GM19372 (cell line): Measurements from ENCODE around the gene CHMP5.

ENCODE experiments used
- ATAC-seq: cut with Tn5 transposase; IDR thresholded peaks from one replicate; pipeline ENCODE4 v1.9.1; 2021; ENCODE audit warnings: mild to moderate bottlenecking, low read depth, moderate library complexity; ENCODE audit not compliant: unreplicated experiment

Gene CHMP5

DNA sequence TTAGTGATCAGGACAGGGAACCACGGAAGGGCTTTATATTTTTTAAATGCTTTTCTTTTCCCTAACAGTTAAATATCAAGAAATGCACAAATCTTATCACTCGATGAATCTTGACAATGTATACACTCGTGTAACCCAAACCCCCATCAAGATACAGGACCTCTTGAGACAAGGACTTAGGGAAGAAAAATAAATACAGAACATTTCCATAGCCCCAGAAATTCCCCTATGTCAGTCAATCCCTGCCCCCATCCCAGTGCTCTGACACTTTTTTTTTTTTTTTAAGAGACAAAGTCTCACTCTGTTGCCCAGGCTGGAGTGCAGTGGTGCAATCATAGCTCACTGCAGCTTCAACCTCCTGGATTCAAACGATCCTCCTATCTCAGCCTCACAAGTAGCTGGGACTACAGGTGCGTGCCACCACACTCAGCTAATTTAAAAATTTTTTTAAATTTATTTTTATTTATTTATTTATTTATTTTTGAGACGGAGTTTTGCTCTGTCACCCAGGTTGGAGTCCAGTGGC is 22.2 kb upstream of the CHMP5 start:
- no peak for ATAC-seq

DNA sequence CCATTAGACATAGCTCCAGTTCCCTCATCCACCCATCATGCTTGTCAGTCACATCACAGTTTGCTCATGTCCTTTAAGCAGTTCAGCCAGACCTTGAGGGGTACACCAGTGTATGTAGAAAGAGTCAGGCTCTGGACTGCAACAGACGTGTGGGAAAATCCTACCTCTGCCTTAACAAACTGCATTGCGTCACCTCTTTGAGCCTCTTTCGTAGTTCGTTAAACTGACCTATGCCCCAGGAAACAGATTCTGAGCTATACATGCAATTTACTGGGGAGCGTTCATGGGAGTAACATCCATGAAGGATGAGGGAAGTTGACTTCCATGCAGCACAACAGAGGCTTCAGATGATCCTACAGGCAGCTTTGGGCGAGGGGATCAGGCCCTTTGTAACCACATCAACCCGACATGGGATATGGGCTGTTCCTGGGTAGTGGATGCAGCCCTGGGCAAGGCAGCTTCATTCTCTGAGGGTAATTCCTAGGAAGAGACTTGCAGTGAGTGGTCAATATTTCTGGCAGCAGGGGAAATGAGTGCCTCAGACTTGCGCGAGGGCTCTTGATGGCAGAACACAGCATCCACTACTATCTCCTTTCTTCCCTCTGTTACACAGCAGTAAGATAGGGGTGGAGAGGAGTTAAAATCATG is 20.6 kb upstream of the CHMP5 start:
- no peak for ATAC-seq

DNA sequence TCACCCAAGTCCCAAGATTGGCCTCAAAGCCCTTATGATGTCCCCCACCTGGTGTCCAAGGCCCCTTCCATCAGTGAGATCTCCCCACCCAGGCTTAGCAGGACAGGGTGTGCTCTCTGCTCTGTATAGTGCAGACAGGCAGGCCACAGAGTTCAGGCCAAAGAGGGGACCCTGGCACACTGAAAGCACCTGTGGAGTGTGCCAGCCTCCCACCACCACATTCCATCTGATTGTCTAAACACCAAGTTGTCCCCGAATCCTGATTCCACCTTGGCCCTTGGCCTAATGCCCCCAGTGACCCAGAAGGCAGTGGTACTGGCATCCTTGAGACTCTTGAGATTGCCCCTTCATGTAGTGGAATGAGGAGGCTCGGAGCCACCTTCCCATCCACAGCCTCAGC is 19.5 kb upstream of the CHMP5 start:
- ATAC-seq, result no peak

DNA sequence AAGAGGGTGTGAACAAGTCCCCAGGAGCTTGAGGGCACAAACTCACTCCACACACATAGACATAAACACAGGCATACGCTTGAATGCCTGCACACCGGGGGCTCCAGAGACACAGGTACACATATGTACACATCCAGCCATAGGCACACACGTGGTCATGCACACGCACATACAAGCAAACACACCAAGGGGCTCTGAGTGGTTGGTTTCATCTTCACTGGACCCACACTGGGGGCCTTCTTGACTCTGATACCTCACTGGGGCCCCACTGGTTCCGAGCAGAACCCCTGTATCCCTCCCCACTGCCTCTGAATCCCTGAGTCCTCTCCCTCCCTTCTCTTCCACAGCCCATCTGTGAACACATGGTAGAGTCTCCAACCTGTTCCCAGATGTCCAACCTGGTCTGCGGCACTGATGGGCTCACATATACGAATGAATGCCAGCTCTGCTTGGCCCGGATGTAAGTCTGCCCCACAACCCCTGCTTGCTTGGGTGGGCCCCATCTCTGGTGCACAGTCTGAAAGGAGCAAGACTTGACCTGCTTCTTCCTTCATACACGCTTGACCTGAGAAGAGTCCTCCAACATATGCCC is 18.5 kb upstream of the CHMP5 start:
- no peak for ATAC-seq

DNA sequence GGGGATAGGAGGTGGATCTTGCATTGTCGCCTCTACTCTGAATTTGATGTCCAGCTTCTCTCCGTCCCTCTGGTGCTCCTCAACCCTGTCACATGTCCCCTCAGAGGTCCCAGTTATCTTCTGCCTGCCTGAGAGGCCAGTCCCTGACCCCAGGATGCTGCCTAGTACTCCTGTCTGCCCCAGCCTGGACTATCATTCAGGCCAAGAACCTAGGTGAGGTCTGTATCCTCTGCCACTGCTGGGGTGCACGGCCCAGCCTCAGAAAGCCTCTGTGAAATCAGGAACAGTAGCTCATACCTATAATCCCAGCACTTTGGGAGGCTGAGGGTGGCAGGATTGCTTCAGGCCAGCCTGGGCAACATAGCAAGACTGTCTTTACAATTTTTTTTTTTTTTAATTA is 16.2 kb upstream of the CHMP5 start:
- ATAC-seq, result no peak

DNA sequence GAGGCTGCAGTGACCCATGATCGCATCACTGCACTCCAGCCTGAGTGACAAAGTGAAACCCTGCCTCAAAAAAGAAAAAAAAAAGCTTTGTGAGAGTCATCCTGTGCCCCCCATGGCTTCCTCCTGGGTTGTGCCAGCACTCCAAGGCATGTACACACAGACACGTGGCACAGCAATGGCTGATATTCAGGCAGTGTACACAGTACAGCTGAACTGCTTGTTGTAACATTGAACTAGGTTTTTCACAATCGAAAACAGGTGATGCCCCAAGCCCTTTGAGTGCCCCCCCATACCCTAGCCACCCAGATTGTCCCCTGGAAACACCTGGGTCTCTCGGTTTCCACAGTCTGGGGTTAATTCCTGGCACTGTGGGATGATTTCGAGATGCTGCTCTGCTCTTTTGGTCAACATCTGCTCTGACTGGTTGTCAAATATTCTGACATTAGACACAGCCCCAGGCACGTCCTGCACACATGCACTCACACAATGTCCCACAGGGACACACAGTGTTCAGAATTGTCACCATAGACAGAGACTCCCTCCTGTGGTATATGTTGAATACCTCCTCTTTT is 15.7 kb upstream of the CHMP5 start:
- peak; percentile 46 for ATAC-seq

DNA sequence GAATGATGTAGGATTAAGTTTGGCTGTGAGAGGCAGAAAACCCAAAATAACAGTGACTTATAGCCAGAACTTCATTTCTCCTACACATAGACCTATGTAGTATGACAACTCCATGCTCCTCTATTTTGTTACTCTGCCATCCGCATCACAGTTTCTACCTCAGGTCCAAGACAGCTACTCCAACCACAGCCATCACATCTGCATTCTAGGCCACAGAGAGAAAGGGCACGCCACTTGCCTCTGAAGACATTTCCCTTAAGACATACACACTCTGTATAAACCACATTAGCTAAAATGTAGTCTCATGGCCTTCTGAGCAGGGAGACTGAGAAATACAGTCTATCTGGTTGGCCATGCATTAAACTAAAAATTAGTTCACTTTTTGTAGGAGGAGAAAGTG is 14.9 kb upstream of the CHMP5 start:
- ATAC-seq, result no peak

DNA sequence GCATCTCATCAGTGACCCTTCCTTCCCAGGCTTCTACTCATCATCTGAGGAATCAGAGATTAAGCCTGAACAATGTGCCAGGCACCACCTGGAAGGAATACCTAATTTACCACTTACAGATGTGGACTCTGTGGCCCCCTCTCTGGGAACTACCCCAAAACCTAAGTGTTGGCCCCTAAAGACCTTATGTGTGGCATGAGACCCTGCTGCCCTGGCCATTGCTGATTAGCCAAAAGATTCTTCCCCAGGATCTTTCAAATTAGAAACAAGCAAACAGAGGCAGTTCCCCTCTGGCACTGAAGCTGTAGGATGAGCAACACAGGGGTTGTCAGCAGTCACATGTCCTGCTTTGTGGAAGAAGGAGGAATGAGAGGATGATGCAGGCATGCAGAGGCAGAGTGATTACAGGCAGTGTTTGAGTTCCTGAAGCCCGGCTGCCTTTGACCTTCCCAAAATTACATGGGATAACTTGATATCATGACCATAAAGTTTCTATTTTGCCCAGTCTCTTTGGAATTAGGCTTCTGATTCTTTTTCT is 14.3 kb upstream of the CHMP5 start:
- no peak for ATAC-seq

DNA sequence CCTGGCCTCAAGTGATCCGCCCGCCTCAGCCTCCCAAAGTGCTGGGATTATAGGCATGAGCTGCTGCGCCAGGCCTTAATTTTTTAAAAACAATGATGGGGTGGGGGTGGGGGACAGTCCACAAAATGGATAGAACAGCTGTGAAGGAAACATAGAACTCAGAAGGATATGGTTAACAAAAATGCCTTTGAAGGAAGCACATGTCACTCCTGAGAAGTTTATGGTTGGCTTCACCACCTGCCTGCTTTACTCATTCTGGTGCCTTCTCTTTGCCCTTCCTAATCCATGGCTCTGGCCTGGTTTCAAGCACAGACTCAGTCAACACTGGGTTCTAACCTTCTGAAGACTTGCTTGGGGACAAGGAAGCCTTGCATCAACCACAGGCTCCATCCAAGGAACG is 10.6 kb upstream of the CHMP5 start:
- ATAC-seq, result no peak

DNA sequence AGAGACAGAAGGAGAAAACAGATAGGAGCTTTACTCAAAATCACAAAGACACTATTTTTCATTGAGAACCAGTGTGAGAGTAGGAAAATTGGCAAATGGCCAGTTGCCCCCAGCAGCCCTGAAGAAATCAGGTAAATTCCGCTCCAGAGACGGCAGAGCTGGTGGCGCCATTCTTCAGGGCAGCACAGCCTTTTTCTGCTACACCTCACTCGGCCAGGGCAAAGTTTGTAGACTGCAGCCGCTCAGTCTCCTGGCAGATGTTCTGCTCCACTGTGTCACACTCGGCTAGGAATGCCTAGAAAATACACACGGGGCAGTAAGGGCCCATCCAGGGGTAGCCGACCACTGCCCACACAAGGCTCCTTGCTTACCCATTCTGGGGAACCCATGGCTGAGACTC is 9.8 kb upstream of the CHMP5 start:
- no peak for ATAC-seq

DNA sequence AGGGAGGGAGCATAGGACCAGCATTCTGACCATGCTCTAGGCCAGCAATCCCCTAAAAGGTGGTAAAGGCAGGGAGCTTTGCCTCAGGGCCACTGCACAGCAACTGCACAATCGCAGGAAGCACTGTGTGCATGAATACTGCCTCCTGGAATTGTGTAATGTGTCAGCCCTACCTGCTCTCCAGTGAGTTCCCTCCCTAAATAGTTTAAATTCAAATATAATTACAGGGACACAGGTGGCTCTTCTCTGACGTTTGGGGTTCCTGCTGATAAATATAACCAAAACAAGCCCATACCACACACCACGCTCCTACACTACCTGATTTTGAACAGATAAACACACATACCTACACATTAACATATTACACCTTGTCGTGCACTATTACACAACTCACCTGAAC is 9.4 kb upstream of the CHMP5 start:
- no peak for ATAC-seq

DNA sequence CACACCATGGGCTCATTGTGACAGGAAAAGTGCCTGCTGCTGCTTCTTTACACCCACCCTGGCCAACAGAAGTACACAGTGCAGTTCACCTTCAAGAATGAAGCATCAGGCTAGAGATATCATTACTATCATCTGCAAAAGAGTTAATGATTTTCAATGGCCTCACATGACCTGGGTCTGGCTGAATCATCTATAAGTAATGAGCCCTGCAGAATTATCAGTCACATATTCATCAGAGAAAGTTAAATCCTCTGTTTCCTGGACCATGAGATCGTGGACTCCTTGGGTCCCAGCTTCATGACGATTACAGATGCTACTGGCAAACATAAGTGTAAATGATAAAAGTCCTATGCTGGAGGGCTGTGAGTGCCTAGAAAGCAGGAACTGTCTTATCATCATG is 8.6 kb upstream of the CHMP5 start:
- ATAC-seq, result no peak

DNA sequence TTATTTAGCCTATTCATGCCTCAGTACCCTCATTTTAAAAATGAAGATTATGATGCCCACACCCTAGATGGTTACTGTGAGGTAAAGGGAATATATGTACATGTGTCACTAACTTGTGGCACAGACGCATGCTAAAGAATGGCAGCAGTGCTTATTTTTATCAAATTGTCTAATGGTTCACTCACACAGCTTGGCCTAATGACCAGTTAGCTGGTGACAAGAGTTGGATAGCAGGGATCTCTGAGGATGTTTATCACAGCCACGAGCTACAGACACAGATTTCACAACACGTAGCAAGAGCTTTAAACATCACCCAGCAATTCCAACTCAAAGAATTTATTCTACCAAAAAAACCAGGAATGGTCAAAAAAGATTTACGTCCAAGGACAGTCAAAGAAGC is 7.6 kb upstream of the CHMP5 start:
- no peak for ATAC-seq

DNA sequence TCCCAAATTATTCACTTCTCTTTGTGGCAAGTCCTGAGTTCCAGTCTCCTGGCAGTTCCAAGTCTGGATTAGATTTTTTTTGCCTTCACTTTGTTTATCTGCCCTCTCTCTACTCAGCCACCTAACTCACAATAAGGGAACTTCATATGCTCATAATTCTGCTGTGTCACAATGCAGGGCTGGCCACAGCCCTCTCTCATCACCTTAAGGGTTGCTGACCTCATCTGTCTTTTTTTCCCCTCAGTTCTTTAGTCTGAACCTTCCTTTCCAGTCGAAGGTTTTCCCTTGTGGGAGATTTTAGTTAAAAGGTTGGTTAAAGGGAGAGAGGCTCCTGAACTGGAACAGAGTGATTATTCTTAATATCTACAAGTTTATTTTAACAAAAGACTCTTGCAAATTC is 4.5 kb upstream of the CHMP5 start:
- no peak for ATAC-seq

DNA sequence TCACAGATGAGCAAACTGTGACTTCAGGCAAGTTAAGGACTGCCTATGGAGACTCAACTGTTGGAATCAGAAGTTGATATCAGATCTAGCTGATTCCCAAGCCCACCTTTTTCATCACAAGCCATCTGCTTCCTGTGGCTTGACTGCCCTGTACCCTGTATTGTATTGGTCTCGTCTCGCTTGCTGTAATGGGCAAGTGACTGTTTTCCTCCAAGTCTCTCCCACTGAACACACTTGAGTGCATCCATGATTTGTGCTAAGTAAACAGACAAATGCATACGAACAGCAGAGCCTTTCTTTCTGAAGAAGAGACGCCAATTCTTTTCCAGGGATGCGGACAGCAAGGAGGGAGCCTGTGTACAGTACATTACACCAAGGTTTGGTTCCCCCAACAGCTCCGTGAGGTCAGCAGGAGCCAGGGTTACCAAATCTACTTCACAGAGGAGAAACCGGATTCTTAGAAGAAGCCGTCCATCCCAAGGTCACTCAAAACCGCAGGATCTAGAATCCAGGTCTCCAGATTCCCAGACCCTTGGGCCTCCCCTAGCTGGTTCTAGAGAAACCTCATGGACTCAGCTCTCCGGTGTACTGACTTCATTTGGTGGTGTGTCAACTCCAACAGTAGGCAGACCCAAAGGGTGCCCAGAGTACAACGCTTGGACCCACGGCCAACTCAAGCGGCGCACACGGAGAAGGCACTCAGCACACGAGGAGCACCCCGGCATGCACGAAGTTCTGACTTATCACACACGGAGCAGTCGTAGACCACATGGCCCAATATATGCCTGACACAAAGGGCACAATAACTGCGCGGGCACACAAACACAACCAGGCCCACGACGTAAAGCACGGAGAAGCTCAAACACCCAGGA is 1.5 kb upstream of the CHMP5 start:
- ATAC-seq, result peak; percentile 5

DNA sequence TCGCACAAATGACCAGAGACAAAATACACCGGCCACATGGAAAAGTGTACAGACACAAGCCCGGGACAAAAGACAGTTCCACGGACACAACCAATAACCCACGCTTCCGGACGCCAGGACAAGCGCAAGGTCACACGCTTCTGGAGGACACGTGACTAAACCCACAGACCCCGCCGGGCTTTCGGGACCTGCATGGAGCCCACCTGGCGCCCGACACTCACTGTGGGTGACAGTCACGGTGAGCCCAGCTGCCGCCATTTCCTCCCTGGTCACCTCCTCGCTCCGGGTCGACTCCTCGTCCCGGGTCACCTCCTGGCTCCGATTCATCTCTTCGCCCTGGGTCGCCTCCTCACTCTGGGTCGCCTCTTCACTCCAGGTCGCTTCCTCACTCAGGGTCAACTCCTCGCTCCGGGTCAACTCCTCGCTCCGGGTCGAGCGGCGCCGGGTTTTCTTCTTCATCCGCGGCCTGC is 811 bp upstream of the CHMP5 start:
- peak; percentile 22 for ATAC-seq

DNA sequence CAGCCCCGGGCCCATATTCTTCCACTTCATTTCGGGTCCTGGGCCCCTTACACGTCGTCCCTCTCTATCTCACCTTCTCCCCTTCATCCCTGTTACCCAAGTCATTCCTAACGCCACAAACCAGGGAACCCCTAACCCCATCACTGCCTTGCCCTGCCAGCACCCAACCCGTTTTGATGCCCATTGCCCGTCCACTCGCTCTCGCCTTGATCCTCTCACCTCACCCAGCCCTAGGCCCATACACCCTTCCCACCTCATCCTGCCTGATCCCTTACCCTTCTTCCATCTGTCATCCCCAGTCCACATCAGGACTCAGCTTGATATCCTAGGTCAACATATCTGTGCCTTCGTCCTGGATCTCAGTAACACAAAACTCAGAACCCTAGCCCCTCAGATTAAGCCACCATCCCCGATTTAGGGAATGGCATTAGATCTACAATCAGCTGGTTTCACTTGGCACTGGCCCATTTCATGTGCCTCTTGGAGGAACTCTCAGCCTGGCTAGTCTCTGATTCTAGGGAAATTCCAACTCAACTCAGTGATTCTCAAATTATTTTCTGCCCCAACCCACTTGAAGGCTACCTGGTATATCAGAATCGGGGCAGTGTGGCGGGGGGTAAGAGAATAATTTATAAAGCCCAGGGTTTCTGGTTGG is 489 bp downstream of the CHMP5 start:
- no peak for ATAC-seq

DNA sequence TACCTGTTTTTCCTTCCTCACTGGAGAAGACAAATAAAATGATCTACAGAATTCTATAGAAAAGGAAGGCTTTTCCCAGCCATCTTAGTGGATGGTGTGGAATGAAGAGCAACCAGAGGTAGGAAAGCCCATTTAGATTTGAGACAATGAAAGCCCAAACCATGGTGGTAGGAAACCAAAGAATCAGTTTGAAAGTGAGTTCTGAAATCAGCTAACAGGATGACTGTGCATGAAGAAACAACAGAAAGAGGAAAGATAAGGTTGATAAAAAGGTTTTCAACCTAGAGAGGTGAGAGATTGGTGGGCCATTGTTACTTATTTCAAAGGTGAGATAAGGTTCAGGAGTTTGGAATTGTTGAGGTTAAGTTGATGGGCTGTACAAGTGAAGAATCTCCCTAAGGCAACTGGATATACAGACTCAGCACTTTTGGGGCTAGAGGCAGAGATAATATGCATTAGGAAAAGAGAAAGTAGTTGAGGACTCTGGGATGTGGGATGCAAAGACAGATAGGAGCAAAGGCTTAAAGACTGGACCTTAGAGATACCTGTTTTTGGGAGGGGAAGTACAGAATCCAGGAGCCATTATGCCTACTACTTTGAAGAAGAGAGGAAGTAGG is 2.4 kb downstream of the CHMP5 start:
- ATAC-seq, result no peak

DNA sequence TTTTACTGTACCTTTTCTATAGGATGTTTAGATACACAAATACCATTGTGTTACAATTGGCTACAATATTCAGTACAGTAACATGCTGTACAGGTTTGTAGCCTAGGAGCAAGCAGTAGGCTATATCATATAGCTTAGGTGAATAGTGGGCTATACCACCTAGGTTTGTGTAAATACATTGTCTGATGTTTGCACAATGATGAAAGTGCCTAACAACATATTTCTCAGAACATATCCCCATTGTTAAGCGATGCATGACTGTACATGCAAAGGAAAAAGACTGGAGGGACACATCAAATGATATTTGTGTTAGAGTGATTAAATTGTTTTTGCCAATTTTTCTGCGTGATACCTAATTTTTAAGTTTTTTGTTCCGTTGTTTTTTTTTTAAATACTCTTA is 5.3 kb downstream of the CHMP5 start:
- ATAC-seq, result no peak

DNA sequence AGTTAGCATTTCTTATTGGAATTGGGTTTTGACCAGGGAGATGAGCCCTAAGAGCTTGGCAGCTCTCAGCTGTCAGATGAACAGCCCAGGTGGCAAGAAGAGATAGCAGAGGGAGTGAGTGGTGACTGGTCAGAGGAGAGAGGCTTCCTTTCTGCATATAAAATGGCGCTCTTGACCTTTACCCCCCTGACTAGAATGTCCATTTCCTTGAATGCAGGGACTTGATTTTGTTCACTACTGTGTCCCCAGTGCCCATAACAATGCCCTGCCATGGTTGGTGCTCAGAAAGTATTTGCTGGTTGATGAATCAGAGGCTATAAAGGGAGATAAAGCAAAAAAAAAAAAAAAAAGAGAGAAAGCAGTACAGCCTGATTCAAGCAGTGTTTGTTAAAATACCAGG is 7.2 kb downstream of the CHMP5 start:
- no peak for ATAC-seq
